GM23338 (cell line): ENCODE measurements around the gene GPRC5C. TPM values are rescaled to one million over a fixed set of nuclear protein-coding genes. Genes with fewer than 3 reads are reported as not detected.

Experiments used
- ATAC-seq: fragments of 200-7000 bp; cut with Tn5 transposase; 3 replicates; pipeline ENCODE4 v1.9.1; 2020
- DNase-seq: peaks from one replicate; pipeline ENCODE4 v3.0.0-alpha.2; 2015; ENCODE audit warnings: low spot score
- H2AFZ ChIP-seq: fragments of 200-600 bp; sonication (generic); 2 replicates; pipeline ENCODE4 v1.8.0; 2016; ENCODE audit warnings: antibody characterized with exemption, mild to moderate bottlenecking, moderate library complexity
- H3F3A ChIP-seq: fragments of 200-600 bp; sonication (generic); replicated peaks from 2 replicates; pipeline ENCODE4 v1.8.0; 2017; ENCODE audit warnings: antibody characterized with exemption, mixed run types, low read depth
- H3K27ac ChIP-seq: fragments of 200-600 bp; sonication (generic); 2 replicates; pipeline ENCODE4 v1.6.1; 2016; ENCODE audit warnings: low read depth
- H3K27me3 ChIP-seq: fragments of 200-600 bp; sonication (generic); 2 replicates; pipeline ENCODE4 v1.8.0; 2016; ENCODE audit warnings: mild to moderate bottlenecking, mixed run types, moderate library complexity; ENCODE audit not compliant: insufficient read depth
- H3K36me3 ChIP-seq: fragments of 200-600 bp; sonication (generic); 2 replicates; pipeline ENCODE4 v1.8.0; 2016; ENCODE audit warnings: mild to moderate bottlenecking; ENCODE audit not compliant: insufficient read depth
- H3K4me1 ChIP-seq: fragments of 200-600 bp; sonication (generic); 2 replicates; pipeline ENCODE4 v1.8.0; 2016; ENCODE audit warnings: mild to moderate bottlenecking, moderate library complexity; ENCODE audit not compliant: insufficient read depth
- H3K4me2 ChIP-seq: fragments of 200-600 bp; sonication (generic); 2 replicates; pipeline ENCODE4 v1.7.1; 2017; ENCODE audit warnings: mixed run types
- H3K4me3 ChIP-seq: fragments of 200-600 bp; sonication (generic); 2 replicates; pipeline ENCODE4 v1.6.1; 2016; ENCODE audit warnings: mixed run types
- H3K79me2 ChIP-seq: fragments of 200-600 bp; sonication (generic); replicated peaks from 2 replicates; pipeline ENCODE4 v1.8.0; 2017; ENCODE audit warnings: mild to moderate bottlenecking; ENCODE audit not compliant: insufficient read depth
- H3K9me2 ChIP-seq: fragments of 200-600 bp; sonication (generic); 2 replicates; pipeline ENCODE4 v1.8.0; 2017; ENCODE audit not compliant: insufficient read depth
- H4K20me1 ChIP-seq: fragments of 200-600 bp; sonication (generic); replicated peaks from 2 replicates; pipeline ENCODE4 v1.8.0; 2017; ENCODE audit warnings: mild to moderate bottlenecking; ENCODE audit not compliant: insufficient read depth
- H3K27ac Mint-ChIP-seq: 2 replicates; pipeline ENCODE4 v1.8.0; 2020; ENCODE audit warnings: inconsistent platforms, mild to moderate bottlenecking, moderate library complexity, mixed read lengths
- H3K27me3 Mint-ChIP-seq: 3 replicates; pipeline ENCODE4 v1.8.0; 2022; ENCODE audit warnings: low read depth, mild to moderate bottlenecking, moderate library complexity, mixed read lengths, inconsistent platforms; ENCODE audit not compliant: insufficient read depth, poor library complexity
- H3K36me3 Mint-ChIP-seq: 3 replicates; pipeline ENCODE4 v1.8.0; 2021; ENCODE audit warnings: low read depth, mild to moderate bottlenecking, inconsistent platforms, moderate library complexity, mixed read lengths
- H3K4me1 Mint-ChIP-seq: 3 replicates; pipeline ENCODE4 v1.8.0; 2020; ENCODE audit warnings: mild to moderate bottlenecking, inconsistent platforms, mixed read lengths
- H3K4me3 Mint-ChIP-seq: 3 replicates; pipeline ENCODE4 v1.8.0; 2021; ENCODE audit warnings: moderate library complexity, mild to moderate bottlenecking, inconsistent platforms, mixed read lengths
- H3K9me3 Mint-ChIP-seq: 3 replicates; pipeline ENCODE4 v1.8.0; 2020; ENCODE audit warnings: moderate library complexity, mild to moderate bottlenecking, inconsistent platforms, mixed read lengths
- CREB1 ChIP-seq: fragments of 250-450 bp; sonication (Bioruptor Pico); IDR thresholded peaks from 2 replicates; pipeline ENCODE4 v1.5.0; 2020; ENCODE audit warnings: low read depth, mild to moderate bottlenecking, moderate library complexity
- CTCF ChIP-seq, 2 experiments: fragments of 200-600 bp in 1 of 2; sonication (generic) in 1 of 2; conservative IDR thresholded peaks; 2 replicates each; pipeline versions ENCODE4 v1.5.1 to v1.6.1; 2016 to 2017; ENCODE audit warnings: antibody characterized with exemption in 2 of 2, low read depth in 2 of 2, mild to moderate bottlenecking in 2 of 2, moderate library complexity in 1 of 2
- ETS1 ChIP-seq: IDR thresholded peaks from 2 replicates; pipeline ENCODE4 v1.6.1; 2016; ENCODE audit warnings: antibody characterized with exemption
- EZH2 ChIP-seq: fragments of 200-600 bp; sonication (generic); IDR thresholded peaks from one replicate; pipeline ENCODE4 v1.8.0; 2017; ENCODE audit warnings: antibody characterized with exemption, mild to moderate bottlenecking, low read depth; ENCODE audit not compliant: unreplicated experiment
- EZH2phosphoT487 ChIP-seq: fragments of 200-600 bp; sonication (generic); IDR thresholded peaks from one replicate; pipeline ENCODE4 v1.8.1; 2018; ENCODE audit warnings: antibody characterized with exemption; ENCODE audit not compliant: unreplicated experiment
- JUNB ChIP-seq: IDR thresholded peaks from one replicate; pipeline ENCODE4 v1.6.1; 2016; ENCODE audit warnings: antibody characterized with exemption; ENCODE audit not compliant: unreplicated experiment
- NANOG ChIP-seq: IDR thresholded peaks from 2 replicates; pipeline ENCODE4 v1.6.1; 2016; ENCODE audit warnings: antibody characterized with exemption, borderline replicate concordance
- POLR2AphosphoS5 ChIP-seq: IDR thresholded peaks from 2 replicates; pipeline ENCODE4 v1.6.1; 2016; ENCODE audit warnings: antibody characterized with exemption, low read depth
- REST ChIP-seq: IDR thresholded peaks from one replicate; pipeline ENCODE4 v1.6.1; 2018; ENCODE audit warnings: antibody characterized with exemption; ENCODE audit not compliant: unreplicated experiment
- STAT1 ChIP-seq: IDR thresholded peaks from one replicate; pipeline ENCODE4 v1.6.1; 2016; ENCODE audit warnings: antibody characterized with exemption; ENCODE audit not compliant: unreplicated experiment
- ZNF114 ChIP-seq: fragments of 250-450 bp; sonication (Bioruptor Pico); IDR thresholded peaks from 2 replicates; pipeline ENCODE4 v1.5.0; 2020; ENCODE audit warnings: mild to moderate bottlenecking, moderate library complexity
- ZNF331 ChIP-seq: fragments of 250-450 bp; sonication (Bioruptor Pico); IDR thresholded peaks from 2 replicates; pipeline ENCODE4 v1.5.0; 2020; ENCODE audit warnings: low read depth, mild to moderate bottlenecking, moderate library complexity
- ZNF462 ChIP-seq: fragments of 250-450 bp; sonication (Bioruptor Pico); IDR thresholded peaks from 2 replicates; pipeline ENCODE4 v1.5.0; 2020; ENCODE audit warnings: mild to moderate bottlenecking, moderate library complexity
- polyA plus RNA-seq: library from polyadenylated mRNA; unstranded; fragments of >200 nt; fragmentation: Nextera tagmentation; extraction: Ambion mirVana; gene quantifications from 2 replicates; pipeline ENCODE4 v1.2.1, GENCODE V29; 2016
- total RNA-seq: library from RNA; depleted of rRNA; stranded (reverse); fragments of >200 nt; shearing (Covaris generic); gene quantifications from 2 replicates; pipeline ENCODE4 v1.2.3, GENCODE V29; 2014

GPRC5C gene
- total and polyA plus RNA-seq, 2 experiments from 2014 or later = 9.0 to 22.4 TPM

- H3K4me2 ChIP-seq = no peak overlapping the region
- no peaks in the 10 kb centered on the region for H3K4me1 ChIP-seq
- H4K20me1 ChIP-seq = no peaks in the 10 kb centered on the region
- no peak overlapping the region for H2AFZ ChIP-seq
- ATAC-seq = no peak
- no peaks in the 10 kb centered on the region for H3F3A ChIP-seq
- H3K27me3 Mint-ChIP-seq = peaks cover 6% of the 10 kb centered on the region
- H3K4me1 Mint-ChIP-seq = peaks cover 7% of the 10 kb centered on the region; the same call in 1 of the 3 replicates
- no peak overlapping the region for H3K4me3 Mint-ChIP-seq
- DNase-seq = no peak
- H3K27me3 ChIP-seq = no peaks in the 10 kb centered on the region
- H3K9me2 ChIP-seq = no peaks in the 10 kb centered on the region
- TF ChIP-seq ZNF114 (CRISPR knock-in tag) (no peak), REST (no peak), EZH2phosphoT487 (no peak), STAT1 (no peak), ZNF331 (no peak), ZNF462 (CRISPR knock-in tag) (no peak), ETS1 (no peak), JUNB (no peak), CTCF (conservative IDR thresholded peaks at IDR 0.05; ENCODE audit: low read depth in 2 of 2) (no peak), EZH2 (no peak), CREB1 (CRISPR knock-in tag) (no peak), POLR2AphosphoS5 (no peak), NANOG (no peak)
- H3K9me3 Mint-ChIP-seq = peaks cover 4% of the 10 kb centered on the region; the same call in 1 of the 3 replicates
- H3K4me3 ChIP-seq = no peak overlapping the region
- no peaks in the 10 kb centered on the region for H3K79me2 ChIP-seq
- no peaks in the 10 kb centered on the region for H3K36me3 ChIP-seq
- no peak overlapping the region for H3K27ac Mint-ChIP-seq
- H3K36me3 Mint-ChIP-seq = no peaks in the 10 kb centered on the region
- H3K27ac ChIP-seq = no peak overlapping the region
Observed at GRCh38 chr17:74413491-74413890, 18.4 kb upstream of the GPRC5C start.
